Measurements from ENCODE around the gene BABAM2.

BABAM2 gene

GRCh38 chr2:28028025-28028424, 137.5 kb downstream of the BABAM2 start:
- H3K27ac ChIP-seq, result no peak overlapping the region
- TF ChIP-seq CTCF (conservative IDR thresholded peaks at IDR 0.05), result no peak

DNA sequence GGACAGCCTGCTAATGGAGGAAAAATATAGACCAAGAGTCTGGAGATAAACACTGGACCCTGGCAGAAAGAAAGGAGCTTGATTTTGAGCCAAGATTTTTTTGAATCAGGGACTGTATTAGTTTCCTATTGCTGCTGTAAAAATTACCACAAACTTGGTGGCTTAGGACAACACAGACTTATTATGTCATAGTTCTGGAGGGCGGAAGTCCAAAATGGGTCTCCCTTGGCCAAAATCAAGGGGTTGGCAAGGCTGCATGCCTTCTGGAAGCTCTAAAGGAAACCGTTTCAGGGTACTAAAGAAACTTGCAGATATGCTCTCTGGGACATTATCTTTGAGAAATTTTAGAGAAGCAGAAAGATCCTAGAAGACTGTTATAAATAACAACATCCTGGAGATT, 140.1 kb downstream of the BABAM2 start:
- no peak for TF ChIP-seq CTCF (conservative IDR thresholded peaks at IDR 0.05)
- no peak overlapping the region for H3K27ac ChIP-seq

DNA sequence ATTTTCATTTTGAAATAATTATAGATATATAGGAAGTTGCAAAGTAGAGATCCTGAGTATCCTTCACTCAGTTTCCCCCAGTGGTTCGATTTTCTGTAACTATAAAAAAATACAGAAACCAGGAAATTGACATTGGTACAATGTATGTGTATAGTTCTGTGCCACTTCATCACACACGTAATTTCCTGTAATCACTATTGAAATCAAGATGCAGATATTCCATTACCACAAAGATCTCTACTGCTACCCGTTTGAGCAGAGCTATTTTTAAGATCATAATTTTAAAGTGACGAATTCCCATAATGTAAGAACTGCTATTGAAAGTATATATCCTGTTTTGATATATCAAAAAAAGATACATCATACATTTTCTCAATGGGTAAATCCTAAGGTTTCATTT, 142.3 kb downstream of the BABAM2 start:
- no peak overlapping the region for H3K27ac ChIP-seq
- no peak for TF ChIP-seq CTCF (conservative IDR thresholded peaks at IDR 0.05)

DNA sequence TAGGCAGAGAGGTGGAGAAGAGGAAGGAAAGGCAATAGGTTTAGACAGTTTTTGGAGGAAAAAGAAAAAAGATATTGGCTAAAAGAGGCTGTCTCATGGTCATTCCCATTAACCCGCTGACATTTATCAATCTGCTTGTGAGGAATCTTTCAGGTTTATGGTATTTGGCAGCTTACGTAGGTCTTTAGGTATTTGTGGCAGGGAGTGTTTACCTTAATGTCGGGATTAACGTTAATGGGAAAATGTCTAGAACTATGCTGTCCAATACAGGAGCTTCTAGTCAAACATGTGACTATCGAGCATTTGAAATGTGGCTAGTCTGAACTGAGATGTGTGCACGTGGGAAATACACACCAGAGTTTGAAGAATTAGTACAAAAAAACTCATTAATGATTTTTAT, 144.2 kb downstream of the BABAM2 start:
- TF ChIP-seq CTCF (conservative IDR thresholded peaks at IDR 0.05), result no peak
- H3K27ac ChIP-seq, result no peak overlapping the region

DNA sequence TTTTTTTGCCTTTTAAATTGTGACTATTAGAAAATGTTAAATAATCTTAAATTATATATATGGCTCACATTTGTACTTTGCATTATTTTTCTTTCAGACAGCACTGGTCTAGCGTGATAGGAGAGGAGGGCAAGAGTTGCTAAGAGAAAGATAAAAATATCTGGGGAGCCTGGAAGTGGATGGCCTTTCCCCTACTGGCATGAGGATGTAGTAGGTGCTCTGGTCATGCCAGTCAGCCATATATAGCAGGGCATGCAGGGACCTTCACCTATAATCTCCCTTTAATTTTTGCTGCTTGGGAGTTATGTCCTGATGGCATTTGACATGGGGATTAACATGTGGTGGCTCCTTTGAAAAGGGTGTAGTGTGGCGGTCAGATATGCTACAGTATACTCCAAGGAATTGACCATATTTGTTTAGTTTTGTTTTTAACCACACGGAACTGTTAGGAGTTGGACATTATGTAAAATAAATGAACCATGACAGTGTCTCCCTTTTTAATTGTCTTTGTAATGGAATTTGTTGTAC, 144.7 kb downstream of the BABAM2 start:
- H3K27ac ChIP-seq, result no peak overlapping the region
- no peak for TF ChIP-seq CTCF (conservative IDR thresholded peaks at IDR 0.05)

DNA sequence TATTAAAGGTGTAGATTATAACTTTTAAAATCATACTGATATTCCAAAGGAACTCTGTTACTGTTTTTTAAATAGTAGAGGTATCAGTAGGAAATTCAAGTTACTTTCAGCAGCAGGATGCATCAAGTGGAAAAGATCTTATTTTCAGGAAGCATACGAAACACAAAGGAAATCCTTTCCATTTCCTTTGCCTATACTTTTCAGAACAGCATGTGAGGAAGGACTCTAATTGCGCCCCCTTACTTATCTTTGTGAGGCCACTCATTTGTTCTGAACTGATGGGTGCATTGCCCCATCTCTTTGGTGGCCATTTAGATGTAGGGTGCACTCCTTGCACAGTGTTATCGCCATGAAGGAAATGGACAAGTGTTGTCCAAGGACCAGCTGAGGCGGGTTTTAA, 145.3 kb downstream of the BABAM2 start:
- H3K27ac ChIP-seq, result no peak overlapping the region
- no peak for TF ChIP-seq CTCF (conservative IDR thresholded peaks at IDR 0.05)

DNA sequence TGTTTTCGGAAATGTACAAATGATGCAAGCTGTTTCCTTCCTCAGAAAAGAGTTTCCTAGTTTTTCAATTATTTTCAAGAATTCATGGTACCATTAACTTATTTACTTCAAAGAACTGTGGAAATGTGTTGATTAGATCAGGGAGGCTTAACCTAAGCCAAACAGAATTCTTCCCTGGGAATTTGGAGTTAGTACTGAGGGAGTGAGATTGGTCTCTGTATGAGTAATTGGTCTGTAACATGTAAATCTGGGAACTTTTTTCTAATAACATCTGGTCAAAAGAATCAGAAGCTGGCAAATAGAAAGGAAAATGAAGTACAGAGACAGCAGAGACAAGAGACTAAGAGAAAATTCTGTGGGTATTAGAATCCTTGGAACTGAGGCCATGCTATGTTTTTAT, 145.8 kb downstream of the BABAM2 start:
- H3K27ac ChIP-seq, result no peak overlapping the region
- TF ChIP-seq CTCF (conservative IDR thresholded peaks at IDR 0.05), result no peak

DNA sequence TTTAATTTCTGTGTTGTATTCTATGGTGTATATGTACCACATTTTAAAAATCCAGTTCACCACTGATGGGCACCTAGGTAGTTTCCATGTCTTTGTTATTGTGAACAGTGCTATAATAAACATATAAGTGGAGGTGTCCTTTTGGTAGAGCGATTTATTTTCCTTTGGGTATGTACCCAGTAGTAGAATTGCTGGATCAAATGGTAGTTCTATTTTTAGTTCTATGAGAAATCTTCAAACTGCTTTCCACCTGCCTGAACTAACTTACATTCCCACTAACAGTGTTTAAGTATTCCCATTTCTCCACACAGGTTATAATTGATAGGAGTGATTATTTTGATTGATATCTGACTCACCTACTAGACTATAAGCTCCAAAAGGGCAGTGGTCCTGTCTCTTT, 148.2 kb downstream of the BABAM2 start:
- H3K27ac ChIP-seq, result no peak overlapping the region
- TF ChIP-seq CTCF (conservative IDR thresholded peaks at IDR 0.05), result no peak

Measured in VCaP (cell line).